PC-3 (cell line): Measurements from ENCODE around the gene LYPD5. TPM values are rescaled to one million over a fixed set of nuclear protein-coding genes. Genes with fewer than 3 reads are reported as not detected.

Source experiments
- ATAC-seq: fragments of 200-7000 bp; cut with Tn5 transposase; 2 replicates; pipeline ENCODE4 v1.9.1; 2020; ENCODE audit warnings: mild to moderate bottlenecking, moderate library complexity
- BruUV-seq: library from RNA; stranded (reverse); fragments of 400-500 nt; replicated peaks from 2 replicates; lab custom pipeline; 2021; lab: Mats Ljungman, UMichigan
- CTCF ChIA-PET: fragments of 300-600 bp; sonication (Branson Sonifier 250); formaldehyde crosslinking; loops from one replicate; lab custom pipeline; 2022; ENCODE audit warnings: antibody characterized with exemption; lab: Charles Lee
- POLR2A ChIA-PET: fragments of 300-600 bp; sonication (Branson Sonifier 250); formaldehyde crosslinking; loops from one replicate; lab custom pipeline; 2022; ENCODE audit warnings: antibody characterized with exemption; ENCODE audit not compliant: unreplicated experiment; lab: Charles Lee
- DNase-seq: peaks from one replicate; pipeline ENCODE4 v3.0.0-alpha.2; 2015
- H2AFZ ChIP-seq: fragments of 300-600 bp; sonication (generic); 2 replicates; pipeline ENCODE4 v1.6.0; 2016; ENCODE audit warnings: antibody characterized with exemption, low read length
- H3F3A ChIP-seq: fragments of 300-600 bp; sonication (generic); one replicate; pipeline ENCODE4 v1.6.0; 2017; ENCODE audit warnings: antibody characterized with exemption, low read length, control low read depth, mild to moderate bottlenecking; ENCODE audit not compliant: unreplicated experiment
- H3K27ac ChIP-seq: fragments of 300-600 bp; sonication (generic); 2 replicates; pipeline ENCODE4 v1.5.1; 2016; ENCODE audit warnings: mild to moderate bottlenecking, low read length
- H3K27me3 ChIP-seq: fragments of 300-600 bp; sonication (generic); 2 replicates; pipeline ENCODE4 v1.6.1; 2016; ENCODE audit warnings: low read length, mixed read lengths
- H3K36me3 ChIP-seq: fragments of 300-600 bp; sonication (generic); 2 replicates; pipeline ENCODE4 v1.6.1; 2016; ENCODE audit warnings: low read depth, mixed run types, low read length, mixed read lengths
- H3K4me1 ChIP-seq: fragments of 300-600 bp; sonication (generic); 2 replicates; pipeline ENCODE4 v1.5.1; 2016; ENCODE audit warnings: low read length; ENCODE audit not compliant: insufficient read depth
- H3K4me2 ChIP-seq: fragments of 300-600 bp; sonication (generic); 2 replicates; pipeline ENCODE4 v1.6.0; 2016; ENCODE audit warnings: low read length
- H3K4me3 ChIP-seq: fragments of 300-600 bp; sonication (generic); 2 replicates; pipeline ENCODE4 v1.5.1; 2016; ENCODE audit warnings: mild to moderate bottlenecking, low read length, mixed read lengths
- H3K79me2 ChIP-seq: fragments of 300-600 bp; sonication (generic); 2 replicates; pipeline ENCODE4 v1.6.1; 2017; ENCODE audit warnings: low read length, mixed read lengths
- H3K9ac ChIP-seq: fragments of 300-600 bp; sonication (generic); 2 replicates; pipeline ENCODE4 v1.6.0; 2016; ENCODE audit warnings: mild to moderate bottlenecking, low read length
- H3K9me2 ChIP-seq: fragments of 300-600 bp; sonication (generic); replicated peaks from 2 replicates; pipeline ENCODE4 v1.6.1; 2016; ENCODE audit warnings: mixed run types, low read length, mixed read lengths
- H3K9me3 ChIP-seq: fragments of 300-600 bp; sonication (generic); 2 replicates; pipeline ENCODE4 v1.6.1; 2016; ENCODE audit warnings: low read length, mixed read lengths
- H4K20me1 ChIP-seq: fragments of 300-600 bp; sonication (generic); 2 replicates; pipeline ENCODE4 v1.6.1; 2016; ENCODE audit warnings: low read length, mixed read lengths
- CTCF ChIP-seq: fragments of 300-600 bp; sonication (generic); conservative IDR thresholded peaks from 2 replicates; pipeline ENCODE4 v1.5.1; 2017; ENCODE audit warnings: antibody characterized with exemption, low read depth, mild to moderate bottlenecking, low read length
- EZH2 ChIP-seq: fragments of 300-600 bp; sonication (generic); IDR thresholded peaks from one replicate; pipeline ENCODE4 v1.6.1; 2017; ENCODE audit warnings: antibody characterized with exemption, mild to moderate bottlenecking, low read length; ENCODE audit not compliant: unreplicated experiment
- EZH2phosphoT487 ChIP-seq: fragments of 300-600 bp; sonication (generic); IDR thresholded peaks from 2 replicates; pipeline ENCODE4 v1.6.1; 2018; ENCODE audit warnings: mild to moderate bottlenecking, antibody characterized with exemption, low read length, borderline replicate concordance
- intact Hi-C: fragments of 100-400 bp; cut with micrococcal nuclease; formaldehyde crosslinking; loops from 2 replicates; pipeline ENCODE4 v1.9.0; 2023
- total RNA-seq: library from RNA; depleted of rRNA; stranded (reverse); fragments of >200 nt; gene quantifications from 2 replicates; pipeline ENCODE4 v1.2.3, GENCODE V29; 2014

The LYPD5 gene
- total RNA-seq, 1 experiment from 2014 or later, result 6.8 TPM

GRCh38 chr19:43768273-43769050 lies 33.8 kb downstream of the LYPD5 start:
- Histone ChIP-seq H3K4me3 (no peak overlapping the region), H3K9me3 (no peaks in the 10 kb centered on the region), H2AFZ (no peak overlapping the region), H3K9ac (peak overlapping the region; percentile 36; the same call in 1 of the 2 replicates), H3K79me2 (no peaks in the 10 kb centered on the region), H3K27me3 (no peaks in the 10 kb centered on the region), H3K27ac (peak overlapping the region; percentile 85), H3K4me1 (peaks cover 45% of the 10 kb centered on the region), H4K20me1 (no peaks in the 10 kb centered on the region), H3K4me2 (no peak overlapping the region), H3F3A (peaks cover 3% of the 10 kb centered on the region), H3K9me2 (no peaks in the 10 kb centered on the region), H3K36me3 (peaks cover 23% of the 10 kb centered on the region)
- DNase-seq (peak; percentile 43), ATAC-seq (peak; percentile 36)
- ChIA-PET CTCF (interaction anchor here (0.8 to 1.3 kb wide), 2 partner anchors 12 to 41 kb away, joined by 3 to 7 read pairs; partner anchors contain the start of gene KCNN4), POLR2A (interaction anchor here (0.6 to 1.0 kb wide), 5 partner anchors 9 to 100 kb away, joined by 3 to 5 read pairs (median 4); no protein-coding TSS in a partner anchor)
- TF ChIP-seq EZH2phosphoT487 (no peak), EZH2 (no peak), CTCF (no peak)
- intact Hi-C loops, result no loop called here
- no TSS peak for BruUV-seq

GRCh38 chr19:43767818-43768217 lies 34.4 kb downstream of the LYPD5 start:
- ATAC-seq, result no peak
- POLR2A ChIA-PET, result no interaction called here
- peaks cover 48% of the 10 kb centered on the region for H3K4me1 ChIP-seq

GRCh38 chr19:43767316-43767715 lies 34.9 kb downstream of the LYPD5 start:
- TF ChIP-seq CTCF (no peak), EZH2phosphoT487 (no peak), EZH2 (no peak)
- BruUV-seq, result no TSS peak
- Histone ChIP-seq H3K4me2 (no peak overlapping the region), H2AFZ (no peak overlapping the region), H3F3A (peaks cover 3% of the 10 kb centered on the region), H4K20me1 (no peaks in the 10 kb centered on the region), H3K9ac (no peak overlapping the region), H3K27me3 (no peaks in the 10 kb centered on the region), H3K9me3 (no peaks in the 10 kb centered on the region), H3K79me2 (no peaks in the 10 kb centered on the region), H3K27ac (peak overlapping the region; percentile 85), H3K36me3 (peaks cover 19% of the 10 kb centered on the region), H3K4me3 (no peak overlapping the region), H3K9me2 (no peaks in the 10 kb centered on the region), H3K4me1 (peaks cover 48% of the 10 kb centered on the region)
- POLR2A ChIA-PET, result no interaction called here
- CTCF ChIA-PET, result no interaction called here
- DNase-seq (no peak), ATAC-seq (no peak)
- intact Hi-C loops, result no loop called here

More at GRCh38 chr19:43767818-43768217, 34.4 kb downstream of the LYPD5 start:
- CTCF ChIA-PET, result no interaction called here
- Histone ChIP-seq H3K36me3 (peaks cover 19% of the 10 kb centered on the region), H3K9me3 (no peaks in the 10 kb centered on the region), H3K9me2 (no peaks in the 10 kb centered on the region), H3K27ac (peak overlapping the region; percentile 85), H3K27me3 (no peaks in the 10 kb centered on the region), H4K20me1 (no peaks in the 10 kb centered on the region), H3F3A (peaks cover 3% of the 10 kb centered on the region), H3K9ac (peak overlapping the region; percentile 15; the same call in 1 of the 2 replicates), H3K79me2 (no peaks in the 10 kb centered on the region), H2AFZ (no peak overlapping the region), H3K4me3 (no peak overlapping the region), H3K4me2 (no peak overlapping the region)
- TF ChIP-seq EZH2phosphoT487, result no peak
- no peak for DNase-seq
- BruUV-seq, result no TSS peak
- intact Hi-C loops, result no loop called here
